CD4-positive, CD25-positive, alpha-beta regulatory T cell (primary cell): ENCODE results near the gene ZXDC. TPM values are rescaled to one million over a fixed set of nuclear protein-coding genes. Genes with fewer than 3 reads are reported as not detected.

Experiments used
- ATAC-seq, 2 donors: fragments of 150-1000 bp; cut with Tn5 transposase; one replicate each; pipeline ENCODE4 v1.10.0; 2021; ENCODE audit warnings: low read depth in 2 of 2, moderate number of reproducible peaks in 2 of 2, moderate library complexity in 1 of 2
- DNase-seq, 3 donors: peaks; one replicate each; pipeline versions ENCODE4 v3.0.0 to v3.0.0-alpha.2; 2012 to 2022; ENCODE audit warnings: mixed read lengths in 1 of 3
- H3K27ac ChIP-seq: one replicate; pipeline ENCODE4 v1.7.0; 2013; ENCODE audit warnings: mild to moderate bottlenecking, low read length; ENCODE audit not compliant: insufficient read depth, poor library complexity, severe bottlenecking
- H3K27me3 ChIP-seq: one replicate; pipeline ENCODE4 v1.7.0; 2013; ENCODE audit warnings: low read length; ENCODE audit not compliant: control insufficient read depth, insufficient read depth
- H3K36me3 ChIP-seq: one replicate; pipeline ENCODE4 v1.7.0; 2013; ENCODE audit warnings: mild to moderate bottlenecking, low read length, moderate library complexity; ENCODE audit not compliant: control insufficient read depth, insufficient read depth
- H3K4me1 ChIP-seq: 2 replicates; pipeline ENCODE4 v1.7.0; 2013; ENCODE audit warnings: mild to moderate bottlenecking, low read length; ENCODE audit not compliant: insufficient read depth, control insufficient read depth, poor library complexity, severe bottlenecking
- H3K4me3 ChIP-seq: one replicate; pipeline ENCODE4 v1.7.0; 2013; ENCODE audit warnings: low read depth, mild to moderate bottlenecking, low read length, moderate library complexity
- H3K9me3 ChIP-seq, 2 experiments: 1 replicate in 1 of 2; 2 replicates in 1 of 2; pipeline ENCODE4 v1.7.0; 2013; ENCODE audit warnings: low read length in 2 of 2, mild to moderate bottlenecking in 1 of 2, moderate library complexity in 1 of 2; ENCODE audit not compliant: control insufficient read depth in 2 of 2
- H3K27ac Mint-ChIP-seq, 3 donors: one replicate each; pipeline ENCODE4 v1.8.0; 2020 to 2022; ENCODE audit warnings: mild to moderate bottlenecking in 3 of 3, mixed read lengths in 3 of 3, moderate library complexity in 2 of 3
- H3K27me3 Mint-ChIP-seq: one replicate; pipeline ENCODE4 v1.8.0; 2022; ENCODE audit warnings: mild to moderate bottlenecking, mixed read lengths
- H3K36me3 Mint-ChIP-seq: one replicate; pipeline ENCODE4 v1.8.0; 2020; ENCODE audit warnings: mixed read lengths
- H3K4me1 Mint-ChIP-seq, 4 donors: one replicate each; pipeline ENCODE4 v1.8.0; 2020 to 2022; ENCODE audit warnings: mixed read lengths in 4 of 4, mild to moderate bottlenecking in 1 of 4
- H3K4me3 Mint-ChIP-seq, 4 donors: one replicate each; pipeline ENCODE4 v1.8.0; 2020 to 2022; ENCODE audit warnings: mild to moderate bottlenecking in 4 of 4, mixed read lengths in 4 of 4, moderate library complexity in 3 of 4
- H3K9me3 Mint-ChIP-seq, 7 donors: one replicate each; pipeline ENCODE4 v1.8.0; 2020 to 2022; ENCODE audit warnings: mixed read lengths in 7 of 7, mild to moderate bottlenecking in 3 of 7, moderate library complexity in 2 of 7
- polyA plus RNA-seq, 4 donors: library from polyadenylated mRNA; unstranded; fragments of 300-500 nt; fragmentation: Illumina TruSeq; gene quantifications; one replicate each; pipeline ENCODE4 v1.2.3, GENCODE V29; 2021
- total RNA-seq: library from RNA; stranded (reverse); gene quantifications from one replicate; pipeline ENCODE4 v1.2.3, GENCODE V29; 2022

Gene ZXDC
- total and polyA plus RNA-seq, 5 donors from 2014 or later: 11.4 to 59.8 (median 12.4) TPM

DNA sequence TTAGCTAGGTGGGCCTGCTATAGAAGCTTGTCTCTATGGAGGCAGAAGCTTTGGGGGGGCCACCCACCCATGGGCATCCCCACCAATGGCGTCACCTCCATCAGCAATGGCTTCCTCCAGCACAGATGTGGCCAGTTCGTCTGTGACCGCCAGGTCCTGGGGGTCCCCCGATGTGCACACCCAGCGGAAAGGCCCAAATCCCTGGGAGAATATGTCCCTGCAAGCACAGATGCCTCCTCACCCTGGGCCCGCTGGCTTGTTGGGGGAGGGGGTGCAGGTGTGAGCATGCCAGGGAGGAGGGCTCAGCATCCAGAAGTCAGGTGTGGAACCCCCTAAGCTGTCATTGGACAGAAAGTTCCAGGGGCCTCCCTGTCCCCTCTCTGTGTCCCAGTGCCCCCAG lies 22.3 kb upstream of the ZXDC start:
- Mint-ChIP-seq H3K36me3 (no peaks in the 10 kb centered on the region), H3K4me1 (peaks cover 0 to 6% (median 1%) of the 10 kb centered on the region in 4 donors), H3K4me3 (no peak overlapping the region), H3K27ac (no peak overlapping the region), H3K9me3 (no peaks in the 10 kb centered on the region), H3K27me3 (peaks cover 4% of the 10 kb centered on the region)
- ATAC-seq: no peak
- H3K9me3 ChIP-seq: no peaks in the 10 kb centered on the region
- H3K27ac ChIP-seq: no peak overlapping the region
- H3K27me3 ChIP-seq: no peaks in the 10 kb centered on the region
- H3K4me3 ChIP-seq: no peak overlapping the region
- no peaks in the 10 kb centered on the region for H3K4me1 ChIP-seq
- no peaks in the 10 kb centered on the region for H3K36me3 ChIP-seq
- no peak for DNase-seq

DNA sequence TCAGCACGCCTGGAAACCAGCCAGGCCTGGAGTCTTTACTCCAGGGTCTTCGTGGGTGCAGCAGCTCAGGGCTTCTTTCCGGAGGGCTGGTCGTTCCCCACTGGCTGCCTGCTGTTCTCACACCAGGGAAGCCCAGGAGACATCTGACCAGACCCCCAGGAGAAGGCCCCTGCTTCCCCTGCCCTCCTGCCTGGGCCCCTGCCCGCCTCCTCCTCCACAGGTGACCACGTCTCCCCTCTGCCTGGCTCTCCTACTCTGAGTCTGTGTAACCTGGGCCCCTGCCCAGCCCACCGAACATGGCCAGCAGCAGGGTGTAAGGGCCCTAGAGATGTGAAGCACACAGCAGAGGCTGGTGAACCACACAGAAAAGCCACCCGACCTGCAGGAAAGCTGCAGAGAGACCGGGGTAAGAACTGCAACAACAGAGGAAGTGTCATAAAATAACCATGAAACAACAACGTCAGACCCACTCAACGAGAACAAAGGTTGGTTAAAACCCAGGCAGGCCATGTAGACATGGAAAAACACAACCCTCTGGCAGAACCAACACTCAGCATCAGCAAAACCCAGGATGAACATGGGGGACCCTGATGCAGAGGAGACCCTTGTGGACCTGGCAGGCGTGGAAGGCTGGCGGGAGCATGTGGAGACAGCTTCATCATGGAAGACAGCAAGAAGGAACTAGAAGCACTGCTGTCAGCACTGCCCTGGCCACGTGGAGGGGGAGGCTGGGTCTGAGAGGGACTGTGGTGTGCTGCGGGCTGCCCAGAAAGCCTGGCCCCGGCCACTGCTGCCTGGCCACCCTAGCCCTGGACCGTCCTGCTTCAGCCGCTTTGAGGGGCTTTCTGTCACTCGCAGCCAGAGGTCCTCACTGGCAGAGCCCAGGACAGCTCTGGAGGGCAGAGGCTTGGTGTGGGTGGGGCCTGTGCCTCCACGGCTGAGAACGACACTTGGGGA lies 21.5 kb upstream of the ZXDC start:
- peaks cover 0 to 6% (median 1%) of the 10 kb centered on the region in 4 donors for H3K4me1 Mint-ChIP-seq
- no peaks in the 10 kb centered on the region for H3K4me1 ChIP-seq
- no peaks in the 10 kb centered on the region for H3K27me3 ChIP-seq
- H3K36me3 ChIP-seq: no peaks in the 10 kb centered on the region
- no peaks in the 10 kb centered on the region for H3K9me3 Mint-ChIP-seq
- no peak for ATAC-seq
- no peak overlapping the region for H3K27ac ChIP-seq
- no peaks in the 10 kb centered on the region for H3K9me3 ChIP-seq
- peak in 1 of 3 donors; percentile 37 for DNase-seq
- H3K4me3 Mint-ChIP-seq: no peak overlapping the region
- no peaks in the 10 kb centered on the region for H3K36me3 Mint-ChIP-seq
- no peak overlapping the region for H3K4me3 ChIP-seq
- peak overlapping the region in 1 of 3 donors; percentile 46 for H3K27ac Mint-ChIP-seq
- peaks cover 4% of the 10 kb centered on the region for H3K27me3 Mint-ChIP-seq

DNA sequence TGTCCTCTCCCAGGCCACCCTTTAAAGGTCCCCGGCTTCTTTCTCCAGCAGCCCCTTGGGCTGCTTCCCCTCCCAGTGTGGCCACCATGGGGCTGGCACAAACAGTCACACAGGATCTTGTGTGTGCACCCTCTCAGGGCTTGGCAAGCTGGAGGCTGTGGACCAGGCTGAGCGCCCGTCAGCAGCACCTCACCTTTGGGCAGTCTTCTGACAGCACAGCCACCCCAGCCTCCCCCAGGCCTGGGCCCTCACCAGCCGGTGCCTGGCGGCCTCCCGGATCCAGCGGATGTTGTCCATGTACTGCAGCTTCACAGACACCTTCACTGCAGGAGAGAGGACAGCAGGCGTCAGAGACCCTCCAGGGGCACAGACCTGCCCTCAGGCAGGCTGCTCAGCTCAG lies 20.1 kb upstream of the ZXDC start:
- Mint-ChIP-seq H3K4me1 (peaks cover 0 to 6% (median 1%) of the 10 kb centered on the region in 4 donors), H3K27me3 (peaks cover 4% of the 10 kb centered on the region), H3K27ac (no peak overlapping the region), H3K36me3 (no peaks in the 10 kb centered on the region), H3K9me3 (no peaks in the 10 kb centered on the region), H3K4me3 (no peak overlapping the region)
- DNase-seq (no peak), ATAC-seq (no peak)
- no peaks in the 10 kb centered on the region for H3K27me3 ChIP-seq
- H3K4me3 ChIP-seq: no peak overlapping the region
- H3K4me1 ChIP-seq: no peaks in the 10 kb centered on the region
- no peaks in the 10 kb centered on the region for H3K36me3 ChIP-seq
- H3K9me3 ChIP-seq: no peaks in the 10 kb centered on the region
- H3K27ac ChIP-seq: no peak overlapping the region

DNA sequence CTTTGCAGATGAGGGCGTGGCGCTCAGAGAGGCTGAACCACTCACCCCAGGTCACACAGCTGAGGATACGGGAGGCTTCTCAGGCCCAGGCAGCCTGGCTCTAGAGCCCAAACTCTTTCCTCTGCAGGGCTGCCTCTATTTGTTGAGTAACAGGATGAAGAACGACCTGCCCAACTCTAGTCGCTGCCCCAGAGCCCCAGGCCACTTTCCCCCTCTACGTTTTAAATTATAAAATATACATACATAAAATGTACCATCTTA lies 19.2 kb upstream of the ZXDC start:
- Histone ChIP-seq H3K27me3 (no peaks in the 10 kb centered on the region), H3K4me3 (no peak overlapping the region), H3K27ac (no peak overlapping the region), H3K4me1 (no peaks in the 10 kb centered on the region), H3K36me3 (no peaks in the 10 kb centered on the region), H3K9me3 (no peaks in the 10 kb centered on the region)
- Mint-ChIP-seq H3K36me3 (no peaks in the 10 kb centered on the region), H3K4me1 (peaks cover 0 to 6% (median 1%) of the 10 kb centered on the region in 4 donors), H3K27me3 (peaks cover 4% of the 10 kb centered on the region), H3K9me3 (no peaks in the 10 kb centered on the region), H3K4me3 (no peak overlapping the region), H3K27ac (no peak overlapping the region)
- ATAC-seq: no peak
- no peak for DNase-seq

DNA sequence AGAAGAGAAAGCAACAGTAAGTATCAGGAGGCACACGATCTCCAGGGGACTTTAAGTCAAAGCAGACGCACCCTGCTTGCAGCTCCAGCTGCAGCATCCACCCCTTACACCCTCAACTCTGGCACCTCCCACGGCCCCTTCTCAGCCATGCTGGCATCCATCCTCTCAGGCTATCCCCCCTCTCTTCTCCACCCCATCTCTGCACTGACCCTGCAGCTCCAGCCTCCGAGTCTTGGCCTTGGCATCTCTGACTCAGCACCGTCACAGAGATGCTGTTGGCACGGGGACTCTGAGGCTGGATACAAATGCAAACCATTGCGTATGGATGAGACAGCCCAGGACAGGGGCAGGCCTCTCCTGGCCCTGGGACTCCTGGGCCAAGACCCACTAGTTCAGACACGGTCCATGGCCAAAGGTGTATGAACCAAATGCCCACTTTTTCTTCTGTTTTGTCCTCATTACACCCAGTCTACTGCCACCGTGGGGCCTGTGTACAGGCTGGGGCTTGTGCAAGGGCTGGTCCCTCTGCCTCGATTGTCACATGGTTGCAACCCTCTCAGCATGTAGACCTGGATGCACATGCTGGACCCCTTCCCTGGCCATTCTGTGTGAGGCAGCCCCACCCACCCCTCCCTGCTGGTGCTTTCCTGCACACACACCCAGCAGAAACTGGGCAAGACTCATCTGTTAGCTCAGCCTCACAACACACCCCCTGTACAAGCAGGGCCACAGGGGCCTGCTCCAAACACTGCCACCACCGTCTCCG lies 18.7 kb upstream of the ZXDC start:
- Histone ChIP-seq H3K27me3 (no peaks in the 10 kb centered on the region), H3K36me3 (no peaks in the 10 kb centered on the region), H3K4me1 (no peaks in the 10 kb centered on the region), H3K27ac (no peak overlapping the region), H3K4me3 (no peak overlapping the region), H3K9me3 (no peaks in the 10 kb centered on the region)
- H3K4me1 Mint-ChIP-seq: peaks cover 0 to 6% (median 1%) of the 10 kb centered on the region in 4 donors
- H3K4me3 Mint-ChIP-seq: no peak overlapping the region
- H3K27me3 Mint-ChIP-seq: peaks cover 4% of the 10 kb centered on the region
- no peak for ATAC-seq
- no peaks in the 10 kb centered on the region for H3K9me3 Mint-ChIP-seq
- no peak for DNase-seq
- no peaks in the 10 kb centered on the region for H3K36me3 Mint-ChIP-seq
- no peak overlapping the region for H3K27ac Mint-ChIP-seq

DNA sequence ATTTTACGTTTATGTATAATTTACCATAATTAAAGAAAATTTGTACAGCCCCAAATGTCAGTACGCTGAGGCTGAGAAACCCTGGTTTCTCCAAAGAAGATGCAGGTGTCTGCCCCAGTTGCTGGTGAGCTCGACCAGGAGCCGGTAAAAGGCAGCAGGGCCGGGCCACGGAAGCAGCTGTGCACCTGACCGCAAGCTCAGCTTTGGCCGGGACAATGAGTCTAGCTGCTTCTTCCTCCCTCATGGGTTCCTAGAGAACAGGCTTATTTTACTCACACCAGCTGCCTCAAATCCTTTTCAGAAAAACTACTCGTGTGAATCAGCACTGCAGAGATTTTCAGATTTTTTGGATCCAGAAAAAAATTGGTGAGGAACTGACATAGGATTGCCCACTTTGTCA lies 18.0 kb upstream of the ZXDC start:
- H3K27ac ChIP-seq: no peak overlapping the region
- DNase-seq (peak in 1 of 3 donors; percentile 37), ATAC-seq (no peak)
- no peak overlapping the region for H3K27ac Mint-ChIP-seq
- no peaks in the 10 kb centered on the region for H3K36me3 ChIP-seq
- no peaks in the 10 kb centered on the region for H3K4me1 ChIP-seq
- peaks cover 4% of the 10 kb centered on the region for H3K27me3 Mint-ChIP-seq
- H3K27me3 ChIP-seq: no peaks in the 10 kb centered on the region
- no peaks in the 10 kb centered on the region for H3K9me3 ChIP-seq
- no peaks in the 10 kb centered on the region for H3K36me3 Mint-ChIP-seq
- no peak overlapping the region for H3K4me3 Mint-ChIP-seq
- no peak overlapping the region for H3K4me3 ChIP-seq
- H3K9me3 Mint-ChIP-seq: no peaks in the 10 kb centered on the region
- peaks cover 0 to 5% (median 1%) of the 10 kb centered on the region in 4 donors for H3K4me1 Mint-ChIP-seq

DNA sequence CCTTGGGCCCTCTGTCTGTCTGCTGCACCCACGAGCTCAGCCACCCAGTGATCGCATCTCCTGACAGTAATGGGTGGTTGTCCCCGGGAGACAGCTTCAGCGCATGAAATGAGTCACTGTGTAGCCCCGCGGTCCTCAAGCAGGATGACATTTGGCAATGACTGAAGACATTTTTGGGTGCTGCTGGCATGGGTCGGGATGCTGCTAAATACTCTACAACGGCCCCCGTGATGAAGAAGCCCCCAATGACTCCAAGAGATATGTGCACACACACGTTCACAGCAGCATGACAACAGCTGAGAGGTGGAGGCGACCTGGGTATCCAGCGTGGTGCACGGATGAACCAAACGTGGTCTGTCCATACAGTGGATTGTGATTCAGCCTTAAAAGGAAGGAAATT lies 17.4 kb upstream of the ZXDC start:
- Mint-ChIP-seq H3K4me3 (no peak overlapping the region), H3K27me3 (peaks cover 4% of the 10 kb centered on the region), H3K27ac (peak overlapping the region in 1 of 3 donors; percentile 13), H3K9me3 (no peaks in the 10 kb centered on the region), H3K4me1 (peaks cover 0 to 3% (median 1%) of the 10 kb centered on the region in 4 donors), H3K36me3 (no peaks in the 10 kb centered on the region)
- H3K4me1 ChIP-seq: no peaks in the 10 kb centered on the region
- H3K4me3 ChIP-seq: no peak overlapping the region
- no peak overlapping the region for H3K27ac ChIP-seq
- H3K27me3 ChIP-seq: no peaks in the 10 kb centered on the region
- no peak for DNase-seq
- no peaks in the 10 kb centered on the region for H3K36me3 ChIP-seq
- no peaks in the 10 kb centered on the region for H3K9me3 ChIP-seq
- ATAC-seq: no peak
